Placental epithelial cell (primary cell): Measurements from ENCODE around the gene RHBDD3. TPM values are rescaled to one million over a fixed set of nuclear protein-coding genes. Genes with fewer than 3 reads are reported as not detected.

Experiments used
- total RNA-seq: library from RNA; depleted of rRNA; stranded (reverse); fragments of >200 nt; gene quantifications from 2 replicates; pipeline ENCODE4 v1.2.3, GENCODE V29; 2012

Gene RHBDD3
- total RNA-seq, result 27.7 and 27.9 TPM in 2 replicates

DNA sequence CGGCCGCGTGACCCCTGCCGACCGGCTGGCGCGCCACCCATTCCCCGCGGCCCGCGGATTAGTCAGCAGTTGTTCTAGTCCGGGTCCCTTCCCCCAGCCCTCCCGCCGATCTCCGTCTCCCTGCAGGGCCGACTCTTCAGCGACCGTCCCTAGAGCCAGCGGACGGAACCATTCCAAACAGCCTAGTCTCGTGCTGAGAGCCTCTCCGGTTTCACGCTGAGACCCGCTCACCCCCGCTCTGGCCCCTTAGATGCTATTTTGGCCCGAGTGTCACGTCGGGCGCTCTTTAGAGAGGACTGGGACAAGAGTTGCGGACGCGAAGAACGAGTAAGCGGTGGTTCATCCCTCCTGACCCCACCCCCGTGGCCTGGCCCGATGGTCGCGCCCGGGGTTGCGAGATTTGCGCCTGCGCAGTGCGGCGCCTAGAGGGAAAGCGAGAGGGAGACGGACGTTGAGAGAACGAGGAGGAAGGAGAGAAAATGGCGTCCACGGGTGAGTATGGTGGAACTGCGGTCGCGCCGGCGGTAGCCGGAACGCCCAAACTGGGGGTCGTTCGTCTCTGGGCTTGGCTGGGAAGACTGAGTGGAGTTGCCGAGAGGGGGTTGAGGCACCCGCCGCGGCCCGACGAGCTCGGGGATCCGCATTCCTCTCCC, at the start of gene RHBDD3, which contains the start of gene EWSR1:
RHBDD3 (minus strand) TSS at position 124 of the 653 bp plus-strand sequence. CDS start 2,355 bp downstream, outside the sequence.
EWSR1 (plus strand) TSS at position 411 of the 653 bp plus-strand sequence; CDS start at position 480, 69 bp downstream.

DNA sequence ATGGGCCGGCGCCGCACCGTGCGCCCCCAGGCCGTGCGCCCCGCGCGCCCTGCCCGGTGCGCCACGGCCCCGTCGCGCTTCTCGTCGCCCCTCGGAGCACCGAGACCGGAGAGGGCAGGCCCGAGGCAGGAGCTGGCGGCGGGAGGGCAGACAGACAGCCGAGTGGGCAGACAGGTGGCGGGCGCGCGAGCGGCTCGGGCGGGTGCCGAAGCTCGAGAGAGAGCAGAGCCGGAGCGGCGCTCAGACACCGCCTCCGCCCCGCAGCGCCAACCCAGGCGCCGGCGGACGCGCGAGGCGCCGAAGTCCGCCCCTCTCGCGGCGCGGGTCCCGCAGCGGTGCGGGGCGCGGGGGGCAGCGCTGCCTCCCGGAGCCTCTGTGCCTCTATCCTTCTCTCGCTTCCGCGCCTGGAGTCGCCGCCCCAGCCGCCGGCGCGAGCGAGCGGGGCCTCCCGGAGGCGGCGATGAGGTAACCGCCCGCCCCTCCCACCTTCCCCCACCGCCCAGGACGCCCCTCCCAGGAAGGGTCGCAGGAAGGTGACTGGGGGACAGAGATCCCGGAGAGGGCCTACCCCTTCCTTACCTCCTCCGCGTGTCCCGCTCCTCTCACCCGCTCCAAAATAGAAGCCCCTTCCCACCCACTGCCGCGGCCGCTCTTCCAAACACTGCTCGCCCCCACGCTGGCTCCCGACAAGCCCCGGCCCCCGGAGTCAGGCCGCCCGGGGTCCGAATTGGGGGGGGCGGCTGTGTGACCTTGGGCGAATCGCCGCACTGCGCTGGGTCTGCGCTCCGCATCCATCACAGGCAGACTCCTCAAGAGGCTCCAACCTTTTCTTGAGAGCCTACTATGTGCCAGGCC, 47.7 kb upstream of the RHBDD3 start, which contains the start of gene RASL10A:
RASL10A (minus strand) TSS at position 412 of the 855 bp plus-strand sequence. CDS start 451 bp downstream, outside the sequence.

DNA sequence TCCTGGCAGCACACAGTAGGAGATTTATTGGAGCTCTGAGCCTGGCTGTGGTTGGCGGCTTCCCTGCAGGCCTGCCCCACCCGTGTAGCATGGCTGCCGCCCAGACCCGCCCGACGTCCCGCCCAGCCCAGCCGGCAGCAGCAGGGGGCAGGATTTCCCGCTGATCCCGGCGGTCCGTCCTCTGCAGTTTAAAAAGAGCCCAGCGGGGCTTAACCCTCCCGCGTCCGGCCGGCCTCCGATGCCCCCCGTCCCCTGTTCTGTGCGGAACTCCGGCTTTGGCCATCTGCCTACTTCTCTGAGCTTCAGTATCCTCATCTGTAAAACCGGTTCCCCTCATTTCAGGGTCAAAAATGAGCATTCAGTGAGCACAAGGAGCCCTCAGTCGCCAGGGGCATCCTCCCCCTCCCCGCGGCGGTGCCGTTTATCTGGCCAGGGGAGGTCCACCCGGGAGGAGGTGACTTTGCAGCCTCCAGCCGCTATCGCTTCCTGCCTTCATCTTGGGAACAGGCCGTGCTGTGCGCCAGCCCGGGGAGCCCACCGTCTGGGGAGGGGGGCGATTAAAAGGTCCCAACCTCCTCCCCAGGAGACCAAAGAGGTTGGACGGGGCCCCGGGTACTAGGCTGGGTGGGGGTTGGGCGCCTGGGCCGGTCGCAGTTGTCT, 38.5 kb upstream of the RHBDD3 start, which contains the start of gene GAS2L1:
GAS2L1 (plus strand) TSS at position 476 of the 660 bp plus-strand sequence. CDS start 1,456 bp downstream, outside the sequence.

Other genes with a start within 250 kb of the RHBDD3 start
- gene C22orf31, start 206.2 kb downstream of the RHBDD3 start, total RNA-seq, result 0.39 TPM in 1 of 2 replicates, not detected in the other
- gene KREMEN1, start 194.9 kb downstream of the RHBDD3 start, total RNA-seq, result 18.9 and 24.3 TPM in 2 replicates
- 0.54 and 3.5 TPM in 2 replicates for gene EMID1, start 62.1 kb downstream of the RHBDD3 start, total RNA-seq
- gene EWSR1, start 287 bp upstream of the RHBDD3 start, total RNA-seq, result 133 and 241 TPM in 2 replicates
- gene GAS2L1, start 38.7 kb upstream of the RHBDD3 start, total RNA-seq, result 16.1 and 17.5 TPM in 2 replicates
- gene RASL10A, start 47.7 kb upstream of the RHBDD3 start, total RNA-seq, result under 0.01 TPM in 1 of 2 replicates, not detected in the other
- gene AP1B1, start 120.6 kb upstream of the RHBDD3 start, total RNA-seq, result 53.8 and 103 TPM in 2 replicates
- not detected in 2 replicates for gene RFPL1, start 170.6 kb upstream of the RHBDD3 start, total RNA-seq
- gene NEFH, start 212.2 kb upstream of the RHBDD3 start, total RNA-seq, result 0.39 and 0.43 TPM in 2 replicates